Hepatic stellate cell (primary cell): ENCODE measurements around the gene FAM47E.
"Not testable (repeated sequence)": the region's sequence is repeated elsewhere in the genome, so short reads cannot be mapped to it uniquely, and the experiment has no call there.

ENCODE experiments used
- DNase-seq: peaks from one replicate; pipeline ENCODE4 v3.0.0; 2011; ENCODE audit warnings: low spot score

Gene FAM47E

DNA sequence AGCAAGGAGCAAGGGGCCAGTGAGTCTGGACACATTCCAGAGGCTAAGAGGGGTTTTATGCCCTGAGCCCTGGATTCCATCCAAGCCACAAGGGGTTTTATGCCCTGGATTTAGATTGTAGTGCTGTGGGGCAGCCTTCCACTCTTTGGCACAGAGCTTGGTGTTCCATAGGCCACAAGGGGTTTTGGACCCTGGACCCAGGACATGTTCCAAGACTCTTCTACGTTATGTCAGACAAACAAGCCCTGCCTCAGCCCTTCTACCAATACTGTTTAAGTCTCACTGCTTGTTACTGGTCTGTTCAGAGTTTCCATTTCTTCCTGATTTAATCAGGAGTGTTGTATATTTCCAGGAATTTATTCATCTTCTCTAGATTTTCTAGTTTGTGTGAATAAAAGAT lies 25.1 kb upstream of the FAM47E start:
- no peak for DNase-seq

DNA sequence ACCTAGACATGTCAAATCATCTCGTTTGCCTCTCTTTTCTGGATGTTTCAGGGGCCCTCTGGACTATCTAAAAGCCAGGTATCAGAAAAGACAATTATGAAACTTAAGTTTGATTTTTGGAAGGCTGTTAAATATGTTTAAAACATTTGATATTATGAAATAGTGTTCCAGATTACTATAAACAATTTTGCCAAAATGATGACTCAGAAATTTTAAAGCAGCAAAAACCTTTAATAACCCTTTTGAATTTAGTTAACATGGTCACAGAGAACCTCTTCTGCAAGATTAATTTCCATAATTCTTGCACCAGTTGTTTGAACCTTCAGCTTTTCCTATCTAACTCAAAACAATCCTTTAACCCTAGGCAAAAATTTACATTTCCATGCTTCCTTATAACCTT lies 18.8 kb upstream of the FAM47E start:
- DNase-seq = no peak

DNA sequence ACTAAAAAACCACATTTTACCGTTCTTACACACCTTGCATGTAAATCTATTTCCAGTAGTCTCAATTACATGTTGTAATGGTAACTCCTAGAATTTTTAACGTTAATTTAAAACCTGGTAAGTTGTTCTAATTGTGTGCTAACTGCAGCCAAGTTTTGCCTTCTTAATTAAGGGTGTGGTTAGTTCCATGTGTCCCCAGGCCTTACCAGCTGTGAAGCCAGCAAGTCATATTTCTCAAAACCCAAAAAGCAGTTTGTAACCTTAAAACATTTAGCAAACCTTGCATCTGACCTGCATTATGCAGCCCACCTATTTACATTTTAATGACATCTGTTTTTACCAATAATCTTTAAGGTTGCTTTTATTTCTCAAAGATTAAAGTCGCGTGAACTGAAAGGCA lies 18.4 kb upstream of the FAM47E start:
- no peak for DNase-seq

DNA sequence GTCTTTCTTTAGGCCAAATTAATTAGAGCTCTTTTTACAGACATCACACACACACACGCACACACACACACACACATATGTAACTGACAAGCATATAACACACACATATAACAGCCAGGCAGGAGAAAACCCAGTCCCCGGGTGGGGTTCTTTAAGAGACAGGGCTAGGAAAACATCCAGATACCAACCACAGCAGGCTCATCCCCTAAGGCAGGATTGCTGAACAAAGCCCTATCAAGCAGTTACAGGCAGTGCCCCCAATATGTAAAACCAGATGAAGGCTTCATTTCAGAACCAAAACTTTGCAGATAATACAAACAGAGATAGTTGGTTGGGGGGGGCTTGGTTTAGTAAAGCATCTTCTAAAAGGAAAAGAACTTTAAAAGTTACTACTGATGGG lies 18.0 kb upstream of the FAM47E start:
- no peak for DNase-seq

DNA sequence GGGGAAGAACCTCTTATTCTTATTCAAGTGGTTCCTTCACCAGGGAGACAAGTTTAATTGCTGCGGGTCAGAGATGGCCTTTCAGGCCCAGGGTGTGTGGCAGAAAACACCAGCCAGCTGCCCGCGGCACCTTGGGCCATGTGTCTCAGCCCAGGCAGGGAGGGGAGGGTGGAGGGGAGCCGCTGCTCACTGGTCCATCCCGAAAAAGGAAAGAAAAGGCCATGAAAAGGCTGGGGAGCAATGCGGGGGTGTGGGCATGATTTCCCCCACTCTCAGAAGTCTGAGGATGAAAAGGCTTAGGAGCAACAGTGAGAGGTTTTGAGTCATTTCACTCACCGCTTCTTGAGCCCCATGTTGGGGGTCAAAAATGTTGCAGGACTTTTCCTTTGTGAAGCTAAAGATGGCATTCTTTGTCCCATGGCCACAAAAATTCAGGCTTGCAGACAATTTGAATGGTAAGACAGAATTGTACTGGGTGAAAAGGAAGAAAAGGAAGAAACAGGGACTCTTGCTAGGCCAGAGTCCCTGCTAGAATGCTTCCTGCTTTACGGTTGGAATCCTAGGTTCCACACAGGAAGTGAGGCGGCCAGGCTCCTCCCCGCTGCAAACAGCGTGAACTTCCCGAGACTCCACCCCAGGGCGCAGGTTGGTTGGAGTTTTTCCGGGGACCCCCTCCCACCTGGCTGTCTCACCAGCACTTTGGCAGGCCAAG lies 17.4 kb upstream of the FAM47E start:
- no peak for DNase-seq

DNA sequence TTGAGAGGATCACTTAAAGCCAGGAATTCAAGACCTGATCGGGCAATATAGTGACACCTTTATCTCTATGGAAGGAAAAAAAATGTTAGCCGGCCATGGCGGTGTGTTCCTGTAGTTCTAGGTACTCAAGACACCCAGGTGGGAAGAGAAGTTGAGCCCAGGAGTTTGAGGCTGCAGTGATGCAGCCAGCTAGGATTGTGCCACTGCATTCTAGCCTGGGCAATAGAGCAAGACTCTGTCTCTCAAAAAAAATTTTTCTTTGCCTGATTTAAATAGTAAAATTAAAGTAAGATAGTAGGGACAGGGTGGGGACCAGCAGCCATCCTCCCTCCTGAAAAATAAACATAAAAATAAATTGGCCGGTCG lies 16.9 kb upstream of the FAM47E start:
- no peak for DNase-seq

DNA sequence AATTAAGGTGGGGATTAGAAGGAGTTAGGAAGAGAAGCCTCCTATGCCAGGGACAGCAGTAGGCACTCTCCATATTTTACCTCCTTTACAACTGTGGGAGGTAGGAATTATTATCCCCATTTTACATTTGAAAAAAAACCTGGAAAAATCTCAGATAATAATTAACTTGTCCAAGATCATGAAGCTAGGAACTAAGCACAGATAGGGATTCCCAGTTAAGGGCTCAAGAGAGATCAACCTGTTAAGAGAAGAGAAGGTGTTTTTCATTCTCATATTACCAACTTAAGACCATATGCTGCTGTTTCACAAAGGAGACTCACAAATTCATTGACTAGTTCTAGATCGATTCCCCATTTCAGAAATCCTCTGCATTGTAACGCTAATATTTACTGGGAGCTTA lies 16.1 kb upstream of the FAM47E start:
- DNase-seq = no peak

DNA sequence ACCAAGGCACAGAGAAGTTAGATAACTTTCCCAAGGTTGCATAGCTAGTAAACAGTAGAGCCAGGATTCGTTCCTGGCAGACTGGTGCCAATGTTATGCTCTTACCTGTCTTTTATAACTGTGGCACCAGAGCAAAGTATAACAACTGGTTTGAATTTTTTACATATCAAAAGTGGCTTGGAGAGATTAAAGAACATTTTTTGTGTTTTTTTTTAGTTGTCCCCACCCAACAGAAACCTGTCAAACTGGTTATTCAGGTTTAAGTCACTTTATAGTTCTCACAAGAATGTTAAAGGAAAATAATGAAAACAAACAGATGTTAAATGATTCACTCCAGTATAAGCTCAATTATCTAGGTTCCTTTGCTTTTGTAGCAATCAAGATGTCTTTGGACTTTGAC lies 15.6 kb upstream of the FAM47E start:
- no peak for DNase-seq

DNA sequence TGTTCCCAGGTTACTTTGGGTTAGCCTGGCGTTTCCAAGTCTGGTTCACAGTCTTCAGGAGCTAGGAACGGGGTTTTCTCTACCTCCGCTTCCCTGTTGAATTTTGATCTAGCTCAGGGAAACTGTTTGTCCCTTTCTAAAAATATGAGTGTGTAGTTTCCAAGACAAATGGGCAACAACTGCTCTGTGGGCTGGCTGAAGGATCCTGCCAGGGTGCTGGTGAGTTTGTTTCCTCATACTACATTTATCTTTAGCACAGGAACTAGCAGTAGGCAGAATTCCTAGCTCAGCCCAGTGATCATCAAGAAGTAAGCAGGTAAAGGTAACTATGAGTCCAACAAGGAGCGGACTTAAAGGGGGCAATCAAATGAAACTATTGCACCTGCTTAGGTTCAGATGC lies 13.3 kb upstream of the FAM47E start:
- no peak for DNase-seq

DNA sequence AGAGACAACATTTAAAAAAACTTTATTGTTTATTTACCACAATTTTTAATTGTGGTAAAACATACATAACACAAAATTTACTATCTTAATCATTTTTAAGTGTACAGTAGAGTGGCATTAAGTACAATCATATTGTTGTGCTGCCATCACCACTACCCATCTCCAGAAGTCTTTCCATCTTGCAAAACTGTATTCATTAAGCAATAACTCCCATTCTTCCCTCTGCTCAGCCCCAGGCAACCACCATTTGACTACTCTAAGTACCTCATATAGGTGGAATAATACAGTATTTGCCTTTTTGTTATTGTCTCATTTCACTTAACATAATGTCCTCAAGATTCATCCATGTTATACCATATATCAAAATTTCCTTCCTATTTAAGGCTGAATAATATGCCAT lies 12.8 kb upstream of the FAM47E start:
- DNase-seq = no peak

DNA sequence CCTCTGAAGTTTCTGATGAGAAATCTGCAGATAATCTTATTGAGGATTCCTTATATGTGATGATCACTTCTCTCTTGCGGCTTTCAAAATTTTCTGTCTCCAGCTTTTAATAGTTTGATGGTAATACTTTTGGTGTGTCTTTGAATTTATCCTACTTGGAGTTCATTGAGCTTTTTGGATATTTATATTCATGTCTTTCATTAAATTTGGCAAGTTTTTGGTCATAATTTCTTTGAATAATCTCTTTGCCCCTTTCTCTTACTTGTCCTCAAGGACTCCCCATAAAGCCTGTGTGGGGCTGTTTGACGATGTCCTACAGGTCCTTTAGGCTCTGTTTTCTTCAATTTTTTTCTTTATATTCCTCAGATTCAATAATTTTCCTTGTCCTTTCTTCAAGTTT lies 11.3 kb upstream of the FAM47E start:
- DNase-seq = no peak

DNA sequence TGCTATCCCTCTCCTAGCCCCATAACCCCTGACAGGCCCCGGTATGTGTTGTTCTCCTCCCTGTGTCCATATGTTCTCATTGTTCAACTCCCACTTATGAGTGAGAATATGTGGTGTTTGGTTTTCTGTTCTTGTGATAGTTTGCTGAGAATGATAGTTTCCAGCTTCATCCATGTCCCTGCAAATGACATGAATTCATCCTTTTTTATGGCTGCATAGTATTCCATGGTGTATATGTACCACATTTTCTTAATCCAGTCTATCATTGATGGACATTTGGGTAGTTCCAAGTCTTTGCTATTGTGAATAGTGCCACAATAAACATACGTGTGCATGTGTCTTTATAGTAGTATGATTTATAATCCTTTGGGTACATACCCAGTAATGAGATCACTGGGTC lies 7.6 kb upstream of the FAM47E start:
- not testable (repeated sequence) for DNase-seq

DNA sequence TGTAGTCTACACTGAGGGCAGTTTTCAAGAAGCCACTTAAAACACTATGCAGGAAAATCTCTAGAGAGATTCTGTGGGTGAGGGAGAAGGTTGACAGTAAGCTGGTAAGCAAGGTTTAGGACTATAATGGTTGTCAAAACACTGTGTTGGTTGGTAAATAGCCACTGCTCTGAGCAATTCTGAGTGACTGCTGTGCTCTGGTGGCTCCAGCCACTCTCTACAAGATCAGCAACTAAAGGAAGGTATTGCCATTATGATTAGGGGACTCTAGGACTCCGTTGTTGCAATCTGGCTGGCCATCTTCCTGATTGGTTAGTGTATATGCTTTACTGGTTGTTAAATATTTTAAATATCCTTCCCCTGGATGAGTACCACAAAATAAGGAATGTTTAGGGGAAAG lies 5.5 kb upstream of the FAM47E start:
- no peak for DNase-seq

DNA sequence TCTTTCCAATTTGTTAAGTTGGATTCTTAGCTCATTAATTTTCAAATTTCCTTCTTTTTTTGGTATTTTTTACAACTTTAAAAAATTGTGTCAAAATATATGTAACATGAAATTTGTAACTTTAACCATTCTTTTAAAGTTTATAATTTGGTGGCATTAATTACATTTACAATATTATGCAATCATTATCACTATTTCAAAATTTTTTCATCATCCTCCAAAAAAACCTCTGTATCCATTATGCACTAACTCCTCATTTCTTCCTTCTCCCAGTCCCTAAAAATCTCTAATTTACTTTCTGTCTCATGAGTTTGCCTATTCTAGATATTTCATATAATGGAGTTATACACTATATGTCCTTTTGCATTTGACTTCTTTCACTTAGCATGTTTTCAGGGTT lies 4.7 kb upstream of the FAM47E start:
- DNase-seq = no peak

DNA sequence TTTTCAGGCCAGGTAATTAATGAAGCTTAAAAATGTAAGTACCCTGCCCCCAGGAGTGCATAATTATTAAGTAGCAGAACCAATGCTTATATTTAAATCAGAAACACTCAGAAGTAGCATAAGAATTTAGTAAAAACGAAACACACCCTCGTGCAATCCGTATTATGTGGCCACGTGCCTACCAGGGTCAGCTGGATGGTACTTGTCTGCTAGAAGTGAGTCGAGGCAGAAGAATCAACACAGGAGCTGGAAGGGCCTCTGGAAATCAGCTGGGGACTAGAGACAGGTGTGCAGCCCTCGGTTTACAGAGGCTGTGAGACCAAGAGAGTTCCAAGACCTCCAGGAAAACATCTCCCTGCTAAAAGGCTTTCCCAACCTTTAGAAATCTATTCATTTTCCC lies 559 bp upstream of the FAM47E start:
- no peak for DNase-seq

DNA sequence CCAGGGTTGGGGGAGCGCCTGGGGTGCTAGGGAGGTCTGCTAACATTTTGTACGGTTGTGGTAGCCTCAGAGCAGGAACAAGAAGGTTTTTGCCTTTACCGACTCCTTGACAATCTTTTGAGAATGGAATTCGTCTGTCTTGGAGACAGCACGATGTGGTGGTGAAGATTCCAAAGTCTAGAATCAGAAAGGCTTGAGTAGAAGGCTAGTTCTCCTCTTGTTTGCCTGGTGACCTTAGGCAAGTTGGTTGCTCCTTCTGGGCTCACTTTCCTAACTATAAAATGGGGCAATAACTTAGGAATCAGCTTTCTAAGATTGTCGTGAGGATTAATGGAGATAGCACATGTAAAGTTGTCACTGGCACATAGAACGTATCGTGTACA lies 741 bp downstream of the FAM47E start:
- DNase-seq = no peak

DNA sequence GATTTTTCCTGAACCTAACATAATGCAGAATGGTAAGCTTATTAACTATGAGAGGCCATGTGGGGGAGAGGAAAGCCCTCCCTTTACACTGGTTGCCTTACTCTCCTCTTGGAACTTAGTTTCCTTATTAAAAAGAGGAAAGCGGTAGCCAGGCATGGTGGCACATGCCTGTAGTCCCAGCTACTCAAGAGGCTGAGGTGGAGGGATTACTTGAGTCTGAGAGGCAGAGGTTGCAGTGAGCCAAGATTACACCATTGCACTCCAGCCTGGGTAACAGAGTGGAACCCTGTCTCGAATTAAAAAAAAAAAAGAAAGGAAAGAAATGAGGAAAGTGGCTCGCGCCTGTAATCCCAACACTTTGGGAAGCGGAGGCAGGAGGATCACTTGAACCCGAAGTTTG lies 2.0 kb downstream of the FAM47E start:
- no peak for DNase-seq

DNA sequence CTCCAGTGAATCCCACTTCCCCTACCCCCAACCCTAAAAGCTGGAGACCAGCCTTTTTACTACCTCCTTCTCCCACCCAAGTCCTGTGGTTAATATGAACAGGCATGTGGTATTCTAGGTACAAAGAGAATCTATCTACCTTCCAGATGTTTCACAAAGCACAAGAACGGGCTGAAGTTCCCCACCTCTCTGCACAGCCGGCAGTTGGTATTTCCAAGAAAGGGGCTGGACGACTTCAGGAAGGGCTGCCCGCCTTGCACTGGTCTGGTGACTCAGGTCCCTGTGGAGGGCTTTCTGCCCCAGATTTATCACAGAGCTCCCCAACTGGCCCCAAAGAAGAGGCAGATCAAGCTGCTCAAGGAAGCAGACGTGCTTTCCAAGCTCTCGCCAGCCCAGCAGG lies 4.5 kb downstream of the FAM47E start:
- DNase-seq = no peak

DNA sequence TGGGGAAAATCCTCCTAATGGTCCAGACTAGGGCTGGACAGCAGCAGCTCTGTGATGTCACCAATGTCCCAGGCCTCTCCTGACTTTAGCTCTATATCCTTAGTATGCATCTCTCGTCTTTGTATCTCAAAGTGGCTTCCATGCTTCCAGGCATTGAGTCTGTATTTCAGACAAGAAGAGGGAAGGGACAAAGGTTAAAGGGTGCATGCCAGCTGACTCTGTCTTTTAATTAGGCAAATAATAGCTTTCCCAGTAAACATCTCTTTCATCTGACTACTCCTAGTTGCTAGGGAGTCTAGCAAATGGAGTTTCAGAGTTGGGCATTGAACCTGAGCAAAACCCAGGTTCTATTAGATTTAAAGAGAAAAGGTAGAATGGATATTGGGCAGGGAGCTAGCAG lies 5.4 kb downstream of the FAM47E start:
- DNase-seq = no peak

DNA sequence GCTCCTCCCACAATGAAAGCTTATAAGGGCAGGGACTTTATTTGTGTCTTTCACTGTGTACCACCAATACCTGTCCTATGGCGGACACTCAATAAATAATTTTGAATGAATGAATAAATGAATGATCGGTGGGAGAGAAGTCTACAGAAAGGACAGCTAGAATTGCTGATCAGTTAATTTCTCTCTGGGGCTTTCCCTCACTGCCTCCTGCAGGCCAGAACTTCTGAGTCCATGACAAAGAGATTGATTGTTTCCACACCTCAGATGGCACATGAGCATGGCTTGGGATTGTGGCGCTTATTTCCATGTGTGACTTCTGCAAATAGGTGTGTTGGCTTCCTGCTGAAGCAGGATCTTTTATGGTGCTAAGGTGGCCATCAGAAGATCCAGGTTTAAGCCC lies 6.3 kb downstream of the FAM47E start:
- no peak for DNase-seq

DNA sequence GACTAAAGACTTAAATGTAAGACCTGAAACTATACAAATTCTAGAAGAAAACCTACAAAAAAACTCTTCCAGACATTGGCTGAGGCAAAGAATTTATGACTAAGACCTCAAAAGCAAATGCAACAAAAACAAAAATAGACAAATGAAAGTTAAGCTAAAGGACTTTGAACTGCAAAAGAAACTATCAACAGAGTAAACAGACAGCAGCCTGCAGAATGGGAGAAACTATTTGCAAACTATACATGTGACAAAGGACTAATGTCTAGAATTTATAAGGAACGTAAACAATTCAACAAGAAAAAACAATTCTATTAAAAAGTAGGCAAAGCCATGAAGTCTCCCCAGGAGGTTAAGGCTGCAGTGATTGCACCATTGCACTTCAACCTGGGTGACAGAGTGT lies 9.1 kb downstream of the FAM47E start:
- DNase-seq = no peak

DNA sequence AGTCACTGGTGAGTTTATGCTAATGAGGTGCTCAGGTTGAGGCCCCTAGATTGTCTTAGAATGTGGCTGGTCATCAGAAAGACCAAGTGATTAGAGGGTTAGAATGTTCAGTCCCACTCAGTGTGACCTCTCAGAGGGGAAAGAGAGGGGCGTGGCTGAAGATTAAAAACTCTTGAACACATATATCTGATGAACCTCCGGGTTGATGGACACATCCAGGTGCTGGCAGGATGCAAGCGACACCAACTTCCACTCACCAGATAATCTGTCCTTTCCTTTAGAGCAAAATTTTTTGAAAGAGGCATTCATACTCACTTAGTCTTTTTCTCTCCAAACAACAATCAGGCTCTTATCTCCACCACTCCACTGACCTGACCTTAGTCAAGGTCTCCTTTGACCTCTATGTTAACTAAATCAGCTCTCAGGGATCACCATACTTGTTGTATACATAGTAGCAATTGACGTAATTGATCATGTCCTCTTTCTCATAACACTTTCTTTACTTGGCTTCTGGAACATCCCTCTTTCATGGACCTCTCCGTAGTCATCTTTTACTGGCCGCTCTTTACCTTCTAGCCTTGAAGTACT lies 14.2 kb downstream of the FAM47E start:
- DNase-seq = no peak

DNA sequence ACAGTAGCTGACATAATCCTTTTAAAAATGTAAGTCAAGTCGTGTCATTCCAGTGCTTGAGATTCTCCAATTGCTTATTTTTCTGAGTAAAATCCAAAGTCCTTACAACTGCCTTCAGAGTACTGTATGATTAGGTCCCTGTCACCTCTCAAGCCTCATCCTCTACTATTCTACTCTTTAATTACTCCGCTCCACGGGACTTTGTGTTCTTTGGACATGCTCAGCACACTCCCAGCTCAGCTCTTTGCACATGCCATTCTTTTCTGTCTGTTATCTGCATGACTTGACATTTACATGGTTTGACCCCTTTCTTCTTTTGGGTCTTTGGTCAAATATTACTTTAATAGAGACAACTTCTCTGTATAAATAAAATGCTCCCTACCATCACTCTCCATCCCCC lies 15.1 kb downstream of the FAM47E start:
- DNase-seq = no peak

DNA sequence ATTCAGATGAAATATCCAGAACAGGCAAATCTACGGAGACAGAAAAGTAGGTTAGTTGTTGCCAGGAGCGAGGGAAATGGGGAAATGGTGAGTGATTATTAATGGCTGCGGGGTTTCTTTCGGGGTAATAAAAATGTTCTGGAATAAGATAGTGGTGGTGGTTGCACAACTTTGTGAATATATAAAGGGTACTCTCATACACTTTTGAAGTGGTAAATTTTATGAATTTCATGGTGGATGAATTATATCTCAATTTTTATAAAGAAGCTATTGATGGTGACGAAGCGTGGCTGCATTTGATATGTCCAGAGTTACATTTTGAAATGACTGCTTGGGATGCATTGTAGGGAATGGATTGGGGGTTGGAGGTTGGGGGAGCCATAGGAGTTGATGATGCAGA lies 16.3 kb downstream of the FAM47E start:
- no peak for DNase-seq
